HEK293T (cell line): ENCODE results near the gene IGSF3.

ENCODE experiments used
- ARNT ChIP-seq: fragments of 450-650 bp; IDR thresholded peaks from 2 replicates; pipeline ENCODE4 v1.6.1; 2017; ENCODE audit warnings: mild to moderate bottlenecking
- BHLHE40 ChIP-seq: fragments of 450-650 bp; IDR thresholded peaks from 2 replicates; pipeline ENCODE4 v1.6.1; 2016; ENCODE audit warnings: mild to moderate bottlenecking, moderate library complexity, borderline replicate concordance
- CTBP1 ChIP-seq: fragments of 450-650 bp; IDR thresholded peaks from 2 replicates; pipeline ENCODE4 v1.6.1; 2016; ENCODE audit warnings: borderline replicate concordance
- ELF4 ChIP-seq: fragments of 450-650 bp; IDR thresholded peaks from 2 replicates; pipeline ENCODE4 v1.6.1; 2017; ENCODE audit warnings: antibody characterized with exemption
- FOXK2 ChIP-seq: fragments of 450-650 bp; IDR thresholded peaks from 2 replicates; pipeline ENCODE4 v1.6.1; 2016; ENCODE audit warnings: mild to moderate bottlenecking
- FOXM1 ChIP-seq: fragments of 450-650 bp; IDR thresholded peaks from 2 replicates; pipeline ENCODE4 v1.6.1; 2017; ENCODE audit warnings: mild to moderate bottlenecking, borderline replicate concordance
- L3MBTL2 ChIP-seq: fragments of 450-650 bp; conservative IDR thresholded peaks from 2 replicates; pipeline ENCODE4 v1.6.1; 2016; ENCODE audit warnings: mild to moderate bottlenecking
- LEF1 ChIP-seq: fragments of 450-650 bp; IDR thresholded peaks from 2 replicates; pipeline ENCODE4 v1.6.1; 2017; ENCODE audit warnings: mild to moderate bottlenecking, borderline replicate concordance
- PKNOX1 ChIP-seq: fragments of 450-650 bp; IDR thresholded peaks from 2 replicates; pipeline ENCODE4 v1.6.1; 2016
- SP1 ChIP-seq: fragments of 450-650 bp; IDR thresholded peaks from 2 replicates; pipeline ENCODE4 v1.6.1; 2017
- SUZ12 ChIP-seq: fragments of 450-650 bp; IDR thresholded peaks from 2 replicates; pipeline ENCODE4 v1.6.1; 2016; ENCODE audit warnings: mild to moderate bottlenecking
- TARDBP ChIP-seq: fragments of 450-650 bp; IDR thresholded peaks from 2 replicates; pipeline ENCODE4 v1.6.1; 2016
- ZNF384 ChIP-seq: fragments of 450-650 bp; IDR thresholded peaks from 2 replicates; pipeline ENCODE4 v1.6.1; 2016

- TF ChIP-seq SUZ12 (no peak), PKNOX1 (no peak), FOXK2 (no peak), BHLHE40 (no peak), ZNF384 (no peak), TARDBP (no peak), SP1 (no peak), ELF4 (no peak), ARNT (no peak), FOXM1 (no peak), CTBP1 (no peak), LEF1 (no peak), L3MBTL2 (no peak)
These were observed 42.2 kb upstream of the IGSF3 start for GRCh38 chr1:116709666-116710167.
